K562 (cell line): Measurements from ENCODE around the gene DPH7. TPM values are rescaled to one million over a fixed set of nuclear protein-coding genes. Genes with fewer than 3 reads are reported as not detected.

Experiments used
- ATAC-seq: fragments of 200-7000 bp; cut with Tn5 transposase; 3 replicates; pipeline ENCODE4 v1.9.1; 2020; ENCODE audit warnings: moderate library complexity
- BruUV-seq: library from RNA; stranded (reverse); fragments of 400-500 nt; replicated peaks from 2 replicates; lab custom pipeline; 2021; lab: Mats Ljungman, UMichigan
- CTCF ChIA-PET: fragments of 300-600 bp; formaldehyde crosslinking; extraction: SDS; loops from one replicate; lab custom pipeline; 2021; ENCODE audit warnings: low intra/inter-chr PET ratio; lab: Yijun Ruan, JAX
- POLR2A ChIA-PET: fragments of 300-600, 350-650 bp; sonication (Branson Sonifier 250); formaldehyde crosslinking; extraction: SDS; loops from one replicate; lab custom pipeline; 2021; ENCODE audit warnings: antibody characterized with exemption, inconsistent platforms; lab: Yijun Ruan, JAX
- DNase-seq, 4 experiments: peaks; one replicate each; pipeline versions ENCODE4 v3.0.0 to v3.0.0-alpha.2; 2011 to 2018; ENCODE audit warnings: low spot score in 3 of 4, mixed read lengths in 3 of 4; ENCODE audit errors: extremely low read depth in 1 of 4
- FAIRE-seq: peaks from 2 replicates; lab custom pipeline; 2011; peaks lifted over from hg19 to GRCh38; lab: Jason Lieb, UNC
- H2AFZ ChIP-seq: 2 replicates; pipeline ENCODE4 v1.6.0; 2011; ENCODE audit warnings: low read depth, low read length, control low read depth, inconsistent platforms
- H3K27ac ChIP-seq: fragments of 200-600 bp; 3 replicates; pipeline ENCODE4 v1.8.0; 2011; ENCODE audit warnings: low read depth, mild to moderate bottlenecking, control low read depth, inconsistent platforms, low read length, moderate library complexity, mixed read lengths; ENCODE audit errors: extremely low read depth
- H3K27me3 ChIP-seq, 2 experiments: fragments of 300-600 bp in 1 of 2; 2 replicates in 1 of 2; 3 replicates in 1 of 2; pipeline versions ENCODE4 v1.6.0 to v1.8.0; 2011; ENCODE audit warnings: inconsistent platforms in 2 of 2, low read length in 2 of 2, mild to moderate bottlenecking in 1 of 2, mixed read lengths in 1 of 2, moderate library complexity in 1 of 2; ENCODE audit not compliant: control insufficient read depth in 2 of 2, insufficient read depth in 2 of 2
- H3K36me3 ChIP-seq: fragments of 300-600 bp; 3 replicates; pipeline ENCODE4 v1.8.0; 2011; ENCODE audit warnings: mild to moderate bottlenecking, low read length, inconsistent platforms; ENCODE audit not compliant: control insufficient read depth, insufficient read depth
- H3K4me1 ChIP-seq, 2 experiments: fragments of 200-600 bp in 1 of 2; replicated peaks in 1 of 2; 2 replicates in 1 of 2; 3 replicates in 1 of 2; pipeline versions ENCODE4 v1.5.1 to v1.8.0; 2011; ENCODE audit warnings: inconsistent platforms in 2 of 2, low read length in 2 of 2, mild to moderate bottlenecking in 1 of 2, mixed read lengths in 1 of 2, moderate library complexity in 1 of 2; ENCODE audit not compliant: control insufficient read depth in 2 of 2, insufficient read depth in 2 of 2
- H3K4me2 ChIP-seq: 2 replicates; pipeline ENCODE4 v1.6.1; 2011; ENCODE audit warnings: low read length, control low read depth, inconsistent platforms, mixed read lengths; ENCODE audit not compliant: insufficient read depth
- H3K4me3 ChIP-seq: fragments of 200-600 bp; sonication (generic), shearing (Covaris generic); 2 replicates; pipeline ENCODE4 v1.5.1; 2016; ENCODE audit warnings: control low read depth, inconsistent platforms
- H3K79me2 ChIP-seq: fragments of 200-600 bp; 3 replicates; pipeline ENCODE4 v1.8.0; 2011; ENCODE audit warnings: low read length, inconsistent platforms; ENCODE audit not compliant: control insufficient read depth, insufficient read depth
- H3K9ac ChIP-seq, 2 experiments: 2 replicates each; pipeline versions ENCODE4 v1.6.0 to v1.6.1; 2011; ENCODE audit warnings: low read depth in 2 of 2, low read length in 2 of 2, control low read depth in 1 of 2, inconsistent platforms in 1 of 2, mild to moderate bottlenecking in 1 of 2, mixed read lengths in 1 of 2; ENCODE audit not compliant: insufficient read depth in 1 of 2
- H3K9me1 ChIP-seq: one replicate; pipeline ENCODE4 v1.6.0; 2011; ENCODE audit warnings: inconsistent platforms, mild to moderate bottlenecking, low read length, moderate library complexity; ENCODE audit not compliant: control insufficient read depth, insufficient read depth
- H3K9me3 ChIP-seq: replicated peaks from 2 replicates; pipeline ENCODE4 v1.5.1; 2011; ENCODE audit warnings: low read depth, low read length, inconsistent platforms; ENCODE audit not compliant: control insufficient read depth, insufficient read depth
- H4K20me1 ChIP-seq: replicated peaks from 2 replicates; pipeline ENCODE4 v1.6.1; 2011; ENCODE audit warnings: low read length, inconsistent platforms, mixed read lengths; ENCODE audit not compliant: control insufficient read depth, insufficient read depth
- ARNT ChIP-seq, 2 experiments: fragments of 450-650 bp; IDR thresholded peaks; 2 replicates each; pipeline ENCODE4 v1.6.1; 2016; ENCODE audit warnings: mild to moderate bottlenecking in 1 of 2
- HNRNPL ChIP-seq: fragments of 200-400 bp; formaldehyde crosslinking; IDR thresholded peaks from 2 replicates; pipeline ENCODE4 v1.6.1; 2017; ENCODE audit warnings: low read depth, mild to moderate bottlenecking, low read length
- POLR2G ChIP-seq: fragments of 200-400 bp; formaldehyde crosslinking; IDR thresholded peaks from 2 replicates; pipeline ENCODE4 v1.6.1; 2017; ENCODE audit warnings: low read depth, mild to moderate bottlenecking, antibody characterized with exemption, low read length, moderate library complexity
- RBFOX2 ChIP-seq: fragments of 200-400 bp; formaldehyde crosslinking; IDR thresholded peaks from 2 replicates; pipeline ENCODE4 v1.6.1; 2017; ENCODE audit warnings: low read depth, mild to moderate bottlenecking, low read length, moderate library complexity
- ZNF41 ChIP-seq: fragments of 250-450 bp; sonication (Bioruptor Pico); conservative IDR thresholded peaks from 2 replicates; pipeline ENCODE4 v1.4.0; 2020; ENCODE audit warnings: mild to moderate bottlenecking
- WGBS: fragments of 100-300 bp; shearing (Covaris generic); methylation state at CpG from one replicate; pipeline ENCODE4 v1.1.6; 2016; ENCODE audit warnings: low coverage, mixed read lengths; ENCODE audit not compliant: insufficient coverage; ENCODE audit errors: missing lambda C conversion rate; 5-methylcytosine and 5-hydroxymethylcytosine counted together
- in situ Hi-C: fragments of 300-500 bp; cut with MboI; formaldehyde crosslinking; loops from 4 replicates; pipeline ENCODE4 v1.15.0; 2018; ENCODE audit warnings: inconsistent platforms, mixed read lengths
- intact Hi-C: fragments of 100-400 bp; cut with micrococcal nuclease; formaldehyde crosslinking; loops from 2 replicates; pipeline ENCODE4 v1.14.2; 2022
- polyA plus RNA-seq, 8 experiments: library from polyadenylated mRNA; depleted of rRNA in 4 of 8; stranded (reverse) in 5 of 8; unstranded in 3 of 8; fragments of >200 nt; fragmentation: Nextera tagmentation in 2 of 8; fragmentation: Illumina TruSeq in 1 of 8; extraction: Ambion mirVana in 2 of 8; extraction: Trizol in 1 of 8; gene quantifications; 2 replicates each; pipeline versions ENCODE4 v1.2.1 to v1.2.3, GENCODE V29; 2011 to 2014; ENCODE audit warnings: inconsistent platforms in 1 of 8, missing spikeins in 1 of 8
- total RNA-seq, 7 experiments: library from RNA; depleted of rRNA in 6 of 7; stranded (reverse); fragments of >200 nt in 6 of 7; fragmentation: Illumina TruSeq in 2 of 7; extraction: Trizol in 2 of 7; gene quantifications; 2 replicates each; pipeline versions ENCODE4 v1.2.1 to v1.2.3, GENCODE V29; 2011 to 2021; ENCODE audit warnings: low replicate concordance in 1 of 7
- TF ChIP-seq, protein P1 (sequence below): sonication (generic); formaldehyde crosslinking; IDR thresholded peaks from 2 replicates; pipeline ENCODE4 v1.8.0; 2022; ENCODE audit warnings: mild to moderate bottlenecking, low read depth, missing genetic modification reagents
- TF ChIP-seq, protein P2 (sequence below): fragments of 250-450 bp; sonication (Bioruptor Pico); IDR thresholded peaks from 2 replicates; pipeline ENCODE4 v1.5.0; 2021; ENCODE audit warnings: mild to moderate bottlenecking, moderate library complexity
- TF ChIP-seq, protein P3 (sequence below), 2 experiments: IDR thresholded peaks; 2 replicates each; pipeline ENCODE4 v1.6.1; 2011; ENCODE audit warnings: borderline replicate concordance in 1 of 2, control low read depth in 1 of 2, low read depth in 1 of 2, low read length in 1 of 2, mild to moderate bottlenecking in 1 of 2, mixed read lengths in 1 of 2, moderate library complexity in 1 of 2; ENCODE audit not compliant: insufficient read depth in 1 of 2, insufficient read length in 1 of 2, poor library complexity in 1 of 2, severe bottlenecking in 1 of 2; ENCODE audit errors: extremely low read depth in 1 of 2
- TF ChIP-seq, protein P4 (sequence below): sonication (generic); formaldehyde crosslinking; IDR thresholded peaks from 2 replicates; pipeline ENCODE4 v1.8.1; 2023; ENCODE audit warnings: mild to moderate bottlenecking, missing genetic modification reagents

Gene DPH7
- total and polyA plus RNA-seq, 9 of the 15 experiments (the other 6 are each of a cell fraction or from before 2014, with no cell fraction given), result 13.9 to 68.6 (median 41.3) TPM

DNA sequence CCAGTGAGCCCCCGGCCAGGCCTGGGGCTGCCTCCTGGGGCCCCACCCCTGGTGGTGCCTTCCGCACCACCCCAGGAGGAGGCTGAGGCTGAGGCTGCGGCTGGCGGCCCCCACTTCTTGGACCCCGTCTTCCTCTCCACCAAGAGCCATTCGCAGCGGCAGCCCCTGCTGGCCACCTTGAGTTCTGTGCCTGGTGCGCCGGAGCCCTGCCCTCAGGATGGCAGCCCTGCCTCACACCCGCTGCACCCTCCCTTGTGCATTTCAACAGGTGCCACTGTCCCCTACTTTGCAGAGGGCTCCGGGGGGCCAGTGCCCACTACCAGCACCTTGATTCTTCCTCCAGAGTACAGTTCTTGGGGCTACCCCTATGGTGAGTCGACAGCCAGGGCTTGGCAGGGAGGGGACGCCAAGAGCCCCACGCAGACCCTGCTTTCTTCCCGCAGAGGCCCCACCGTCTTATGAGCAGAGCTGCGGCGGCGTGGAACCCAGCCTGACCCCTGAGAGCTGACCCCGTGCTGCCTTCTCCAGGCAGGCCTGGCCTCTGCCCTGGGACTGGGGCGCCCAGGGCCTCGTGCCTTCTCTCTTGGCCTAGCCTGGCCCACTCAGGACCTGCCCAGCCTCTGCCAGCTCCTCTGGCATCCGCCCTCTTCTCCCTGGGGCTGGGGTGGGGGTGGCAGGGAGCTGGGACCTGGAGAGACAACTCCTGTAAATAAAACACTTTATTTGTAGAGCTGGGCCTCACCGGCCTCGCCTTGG, 36.1 kb upstream of the DPH7 start:
- no peak for ATAC-seq
- no peak overlapping the region for H3K4me3 ChIP-seq
- peaks cover 33% of the 10 kb centered on the region for H3K79me2 ChIP-seq
- 94% methylated on average over 22 of the region's 25 CpGs for WGBS
- CTCF ChIA-PET, result no interaction called here
- H3K9ac ChIP-seq, result no peak overlapping the region
- H3K27me3 ChIP-seq, result no peaks in the 10 kb centered on the region
- TF ChIP-seq, protein P1, sequence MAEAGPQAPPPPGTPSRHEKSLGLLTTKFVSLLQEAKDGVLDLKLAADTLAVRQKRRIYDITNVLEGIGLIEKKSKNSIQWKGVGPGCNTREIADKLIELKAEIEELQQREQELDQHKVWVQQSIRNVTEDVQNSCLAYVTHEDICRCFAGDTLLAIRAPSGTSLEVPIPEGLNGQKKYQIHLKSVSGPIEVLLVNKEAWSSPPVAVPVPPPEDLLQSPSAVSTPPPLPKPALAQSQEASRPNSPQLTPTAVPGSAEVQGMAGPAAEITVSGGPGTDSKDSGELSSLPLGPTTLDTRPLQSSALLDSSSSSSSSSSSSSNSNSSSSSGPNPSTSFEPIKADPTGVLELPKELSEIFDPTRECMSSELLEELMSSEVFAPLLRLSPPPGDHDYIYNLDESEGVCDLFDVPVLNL, result no peak
- no peak for TF ChIP-seq ARNT (IDR thresholded peaks at IDR 0.05)
- TF ChIP-seq ZNF41 (CRISPR knock-in tag), result no peak
- TF ChIP-seq, protein P2, sequence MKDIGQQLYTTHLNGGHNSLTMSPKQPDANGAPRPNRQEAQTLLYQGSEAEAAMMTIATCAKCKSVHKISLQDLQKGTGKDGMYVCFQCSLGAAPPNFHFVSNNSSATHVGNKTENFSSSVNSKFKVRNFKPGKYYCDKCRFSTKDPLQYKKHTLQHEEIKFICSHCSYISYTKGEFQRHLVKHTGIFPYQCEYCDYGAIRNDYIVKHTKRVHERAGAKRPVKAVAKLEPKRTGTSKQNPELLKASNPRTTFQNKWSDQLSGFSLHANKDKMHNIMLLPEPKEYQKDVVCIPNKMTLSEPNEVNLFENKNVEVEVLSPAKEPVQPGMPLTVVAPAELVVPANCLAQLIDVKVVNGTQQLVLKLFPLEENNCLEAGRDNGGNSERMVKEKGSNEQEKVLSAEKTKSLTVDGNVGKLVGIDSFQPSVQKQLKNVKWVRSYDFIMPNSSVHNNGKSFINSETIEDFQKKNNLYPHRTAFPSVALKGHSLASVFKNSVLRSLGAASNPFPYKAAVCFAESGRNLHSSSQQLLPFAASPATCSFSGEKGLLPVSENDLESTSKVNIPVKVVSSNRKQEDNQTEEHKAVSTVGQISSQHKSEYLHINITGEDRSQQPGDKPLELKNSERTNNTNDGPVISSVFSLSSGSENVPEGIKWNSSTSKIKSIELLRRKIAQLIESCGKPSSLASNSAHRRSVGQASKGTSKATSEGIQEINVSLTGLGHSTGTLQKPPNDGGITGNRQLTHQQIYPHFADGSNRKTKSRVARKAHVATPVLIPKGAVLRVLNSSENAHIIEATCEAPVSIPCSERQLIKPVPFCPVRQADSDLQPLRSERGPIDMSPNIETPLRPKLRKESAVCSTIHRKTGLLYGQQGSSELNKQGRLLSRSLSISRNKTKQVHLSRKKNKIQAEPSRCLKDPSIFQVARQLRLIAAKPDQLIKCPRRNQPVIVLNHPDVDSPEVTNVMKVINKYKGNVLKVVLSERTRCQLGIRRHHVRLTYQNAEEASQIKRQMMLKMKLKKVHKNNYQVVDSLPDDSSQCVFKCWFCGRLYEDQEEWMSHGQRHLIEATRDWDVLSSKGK (CRISPR knock-in tag), result no peak
- TF ChIP-seq, protein P3, sequence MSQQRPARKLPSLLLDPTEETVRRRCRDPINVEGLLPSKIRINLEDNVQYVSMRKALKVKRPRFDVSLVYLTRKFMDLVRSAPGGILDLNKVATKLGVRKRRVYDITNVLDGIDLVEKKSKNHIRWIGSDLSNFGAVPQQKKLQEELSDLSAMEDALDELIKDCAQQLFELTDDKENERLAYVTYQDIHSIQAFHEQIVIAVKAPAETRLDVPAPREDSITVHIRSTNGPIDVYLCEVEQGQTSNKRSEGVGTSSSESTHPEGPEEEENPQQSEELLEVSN (IDR thresholded peaks at IDR 0.05; ENCODE audit: borderline replicate concordance in 1 of 2, extremely low read depth in 1 of 2, insufficient read depth in 1 of 2, insufficient read length in 1 of 2, low read depth in 1 of 2, low read length in 1 of 2, poor library complexity in 1 of 2, severe bottlenecking in 1 of 2), result no peak
- peak; percentile 53 for TF ChIP-seq RBFOX2
- TF ChIP-seq, protein P4, sequence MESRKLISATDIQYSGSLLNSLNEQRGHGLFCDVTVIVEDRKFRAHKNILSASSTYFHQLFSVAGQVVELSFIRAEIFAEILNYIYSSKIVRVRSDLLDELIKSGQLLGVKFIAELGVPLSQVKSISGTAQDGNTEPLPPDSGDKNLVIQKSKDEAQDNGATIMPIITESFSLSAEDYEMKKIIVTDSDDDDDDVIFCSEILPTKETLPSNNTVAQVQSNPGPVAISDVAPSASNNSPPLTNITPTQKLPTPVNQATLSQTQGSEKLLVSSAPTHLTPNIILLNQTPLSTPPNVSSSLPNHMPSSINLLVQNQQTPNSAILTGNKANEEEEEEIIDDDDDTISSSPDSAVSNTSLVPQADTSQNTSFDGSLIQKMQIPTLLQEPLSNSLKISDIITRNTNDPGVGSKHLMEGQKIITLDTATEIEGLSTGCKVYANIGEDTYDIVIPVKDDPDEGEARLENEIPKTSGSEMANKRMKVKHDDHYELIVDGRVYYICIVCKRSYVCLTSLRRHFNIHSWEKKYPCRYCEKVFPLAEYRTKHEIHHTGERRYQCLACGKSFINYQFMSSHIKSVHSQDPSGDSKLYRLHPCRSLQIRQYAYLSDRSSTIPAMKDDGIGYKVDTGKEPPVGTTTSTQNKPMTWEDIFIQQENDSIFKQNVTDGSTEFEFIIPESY (CRISPR knock-in tag), result peak; percentile 82
- peak; percentile 19; the same call in 1 of the 2 replicates for TF ChIP-seq POLR2G
- TF ChIP-seq HNRNPL, result peak; percentile 23; the same call in 1 of the 2 replicates
- peaks cover 6% of the 10 kb centered on the region for H3K9me1 ChIP-seq
- in situ Hi-C loops (no loop called here), intact Hi-C loops (no loop called here)
- no peaks in the 10 kb centered on the region; the same call in 1 of the 2 replicates for H4K20me1 ChIP-seq
- H3K27ac ChIP-seq, result no peak overlapping the region
- no peaks in the 10 kb centered on the region for H3K9me3 ChIP-seq
- peaks cover 23 to 61% of the 10 kb centered on the region in 2 experiments; a peak in 4 of 5 replicates for H3K4me1 ChIP-seq
- no peak for FAIRE-seq
- POLR2A ChIA-PET, result interaction anchor here (0.6 kb wide), 1 partner anchor 26 kb away, joined by 3 read pairs; no protein-coding TSS in a partner anchor
- H3K36me3 ChIP-seq, result peaks cover 47% of the 10 kb centered on the region
- H3K4me2 ChIP-seq, result no peak overlapping the region
- no peak for DNase-seq
- no TSS peak for BruUV-seq
- no peak overlapping the region for H2AFZ ChIP-seq
